Uterus (tissue), 4 donors: ENCODE results near the gene TLE5. TPM values are rescaled to one million over a fixed set of nuclear protein-coding genes. Genes with fewer than 3 reads are reported as not detected.

Experiments
- DNase-seq, 2 donors: peaks; one replicate each; pipeline ENCODE4 v3.0.0-alpha.2; 2019 to 2020
- H3K27ac ChIP-seq, 2 donors: fragments of 200-600 bp; sonication (generic); 1 replicate in 1 of 2; 2 replicates in 1 of 2; pipeline ENCODE4 v1.5.1; 2016 to 2018
- H3K27me3 ChIP-seq, 2 donors: fragments of 200-600 bp; sonication (generic); one replicate each; pipeline ENCODE4 v1.5.1; 2018 to 2019; ENCODE audit warnings: control low read depth in 1 of 2
- H3K36me3 ChIP-seq, 2 donors: fragments of 200-600 bp; sonication (generic); one replicate each; pipeline ENCODE4 v1.5.1; 2019; ENCODE audit warnings: control low read depth in 1 of 2
- H3K4me1 ChIP-seq, 2 donors: fragments of 200-600 bp; sonication (generic); one replicate each; pipeline ENCODE4 v1.5.1; 2018 to 2019; ENCODE audit warnings: control low read depth in 1 of 2
- H3K4me3 ChIP-seq, 2 donors: fragments of 200-600 bp; sonication (generic); 1 replicate in 1 of 2; 2 replicates in 1 of 2; pipeline ENCODE4 v1.5.1; 2018 to 2019; ENCODE audit warnings: mild to moderate bottlenecking in 1 of 2
- H3K9me3 ChIP-seq, 2 donors: fragments of 200-600 bp; sonication (generic); one replicate each; pipeline ENCODE4 v1.5.1; 2019; ENCODE audit warnings: control low read depth in 1 of 2
- CTCF ChIP-seq, 4 experiments: fragments of 200-600 bp in 2 of 4; fragments of 450-650 bp in 2 of 4; sonication (generic) in 2 of 4; IDR thresholded peaks; one replicate each; pipeline ENCODE4 v1.5.1; 2016 to 2019; ENCODE audit warnings: antibody characterized with exemption in 4 of 4, mild to moderate bottlenecking in 2 of 4, moderate library complexity in 1 of 4
- POLR2A ChIP-seq, 2 donors: fragments of 450-650 bp; IDR thresholded peaks; one replicate each; pipeline ENCODE4 v1.6.1; 2016; ENCODE audit warnings: antibody characterized with exemption in 2 of 2, mild to moderate bottlenecking in 1 of 2, moderate library complexity in 1 of 2
- intact Hi-C: fragments of 100-400 bp; cut with DNase I; formaldehyde crosslinking; loops from one replicate; pipeline ENCODE4 v1.15.1; 2023; ENCODE audit warnings: low total_unique reads
- total RNA-seq, 4 donors: library from RNA; depleted of rRNA in 3 of 4; stranded (reverse); fragments of >200 nt in 3 of 4; gene quantifications; one replicate each; pipeline versions ENCODE4 v1.1.0 to v1.2.4, GENCODE V29; 2014 to 2023
- donor health status: DM: yes; HTN: yes; CAD: no.

Gene TLE5
- total RNA-seq, 4 donors from 2014 or later, result 86.1 to 644 (median 429) TPM

- Histone ChIP-seq H3K4me3 (no peak overlapping the region), H3K27me3 (no peaks in the 10 kb centered on the region), H3K27ac (no peak overlapping the region), H3K36me3 (no peaks in the 10 kb centered on the region), H3K4me1 (no peaks in the 10 kb centered on the region), H3K9me3 (no peaks in the 10 kb centered on the region)
- no peak for DNase-seq
- TF ChIP-seq CTCF (IDR thresholded peaks at IDR 0.05) (no peak), POLR2A (IDR thresholded peaks at IDR 0.05) (no peak)
- intact Hi-C loops, result no loop called here
Observed at GRCh38 chr19:3083964-3084363, 21.7 kb upstream of the TLE5 start.

- no peaks in the 10 kb centered on the region for H3K36me3 ChIP-seq
- H3K9me3 ChIP-seq, result no peaks in the 10 kb centered on the region
- TF ChIP-seq CTCF (IDR thresholded peaks at IDR 0.05) (no peak), POLR2A (IDR thresholded peaks at IDR 0.05) (no peak)
- no peak overlapping the region for H3K27ac ChIP-seq
- no peak for DNase-seq
- H3K4me3 ChIP-seq, result no peak overlapping the region
- intact Hi-C loops, result no loop called here
- no peaks in the 10 kb centered on the region for H3K27me3 ChIP-seq
- no peaks in the 10 kb centered on the region for H3K4me1 ChIP-seq
Observed at GRCh38 chr19:3082331-3082730, 20.0 kb upstream of the TLE5 start.

GRCh38 chr19:3080286-3080685 is 18.0 kb upstream of the TLE5 start:
- no peaks in the 10 kb centered on the region for H3K4me1 ChIP-seq
- intact Hi-C loops, result no loop called here
- no peak for DNase-seq
- H3K27ac ChIP-seq, result peak overlapping the region in 1 of 2 donors; percentile 38
- peak in 1 of 2 donors; percentile 11 for TF ChIP-seq POLR2A (IDR thresholded peaks at IDR 0.05)
- TF ChIP-seq CTCF (IDR thresholded peaks at IDR 0.05), result no peak
- H3K36me3 ChIP-seq, result no peaks in the 10 kb centered on the region
- no peak overlapping the region for H3K4me3 ChIP-seq
- no peaks in the 10 kb centered on the region for H3K9me3 ChIP-seq
- H3K27me3 ChIP-seq, result no peaks in the 10 kb centered on the region

GRCh38 chr19:3079578-3079977 is 17.3 kb upstream of the TLE5 start:
- no peak for DNase-seq
- Histone ChIP-seq H3K9me3 (no peaks in the 10 kb centered on the region), H3K4me3 (no peak overlapping the region), H3K4me1 (no peaks in the 10 kb centered on the region), H3K36me3 (no peaks in the 10 kb centered on the region), H3K27me3 (no peaks in the 10 kb centered on the region), H3K27ac (no peak overlapping the region)
- TF ChIP-seq POLR2A (IDR thresholded peaks at IDR 0.05), result no peak
- TF ChIP-seq CTCF (IDR thresholded peaks at IDR 0.05), result no peak
- intact Hi-C loops, result no loop called here

GRCh38 chr19:3075605-3076431 is 13.5 kb upstream of the TLE5 start:
- Histone ChIP-seq H3K9me3 (no peaks in the 10 kb centered on the region), H3K27me3 (no peaks in the 10 kb centered on the region), H3K4me3 (no peak overlapping the region), H3K27ac (no peak overlapping the region), H3K36me3 (no peaks in the 10 kb centered on the region), H3K4me1 (no peaks in the 10 kb centered on the region)
- DNase-seq, result peak in 1 of 2 donors; percentile 65
- peak; percentile 91 to 97 (median 93) for TF ChIP-seq CTCF (IDR thresholded peaks at IDR 0.05)
- peak in 1 of 2 donors; percentile 32 for TF ChIP-seq POLR2A (IDR thresholded peaks at IDR 0.05)
- intact Hi-C loops, result no loop called here
